Measurements from ENCODE around the gene TACR1.

Gene TACR1

GRCh38 chr2:75098856-75099255 is 100.5 kb downstream of the TACR1 start (continued):
- TF ChIP-seq TSHZ1 (tag by site-specific recombination; IDR thresholded peaks at IDR 0.05; ENCODE audit: borderline replicate concordance) (no peak), ZNF175 (tag by site-specific recombination; IDR thresholded peaks at IDR 0.05) (no peak), ZNF530 (tag by site-specific recombination; IDR thresholded peaks at IDR 0.05; ENCODE audit: low read depth) (no peak), ZNF362 (tag by site-specific recombination; IDR thresholded peaks at IDR 0.05) (peak; percentile 37; the same call in 1 of the 2 replicates), ZBTB17 (tag by site-specific recombination; IDR thresholded peaks at IDR 0.05) (peak; percentile 17; the same call in 1 of the 2 replicates), INSM2 (tag by site-specific recombination; IDR thresholded peaks at IDR 0.05) (no peak), ZNF518A (tag by site-specific recombination; conservative IDR thresholded peaks at IDR 0.05; ENCODE audit: low read depth) (no peak), ZNF555 (tag by site-specific recombination; conservative IDR thresholded peaks at IDR 0.05) (no peak), ZNF449 (tag by site-specific recombination; IDR thresholded peaks at IDR 0.05) (no peak), ZNF654 (tag by site-specific recombination; IDR thresholded peaks at IDR 0.05; ENCODE audit: low read depth) (peak; percentile 53; the same call in 1 of the 2 replicates), ZNF426 (tag by site-specific recombination; IDR thresholded peaks at IDR 0.05) (no peak), ZNF423 (tag by site-specific recombination; IDR thresholded peaks at IDR 0.05) (no peak), ZNF658 (tag by site-specific recombination; IDR thresholded peaks at IDR 0.05) (no peak), ZBTB20 (tag by site-specific recombination; IDR thresholded peaks at IDR 0.05) (no peak), SCRT1 (tag by site-specific recombination; IDR thresholded peaks at IDR 0.05; ENCODE audit: borderline replicate concordance) (no peak), ZNF292 (tag by site-specific recombination; IDR thresholded peaks at IDR 0.05; ENCODE audit: borderline replicate concordance, low read depth) (no peak), ZNF843 (tag by site-specific recombination; IDR thresholded peaks at IDR 0.05) (no peak), ZNF558 (tag by site-specific recombination; IDR thresholded peaks at IDR 0.05) (no peak)

All from HEK293 (cell line).